OCI-LY1 (cell line): Measurements from ENCODE around the gene GALNT16.

Source experiments
- EZH2 ChIP-seq: fragments of 200-600 bp; sonication (generic), shearing (Covaris generic); IDR thresholded peaks from 2 replicates; pipeline ENCODE4 v1.8.0; 2017; ENCODE audit warnings: borderline replicate concordance, mixed run types, mild to moderate bottlenecking, antibody characterized with exemption, low read length, moderate library complexity, mixed read lengths
- TF ChIP-seq, protein P1 (sequence below): fragments of 200-600 bp; sonication (generic), shearing (Covaris generic); IDR thresholded peaks from 2 replicates; pipeline ENCODE4 v1.5.1; 2017; ENCODE audit warnings: mild to moderate bottlenecking, antibody characterized with exemption, low read length, moderate library complexity, mixed read lengths

DNA sequence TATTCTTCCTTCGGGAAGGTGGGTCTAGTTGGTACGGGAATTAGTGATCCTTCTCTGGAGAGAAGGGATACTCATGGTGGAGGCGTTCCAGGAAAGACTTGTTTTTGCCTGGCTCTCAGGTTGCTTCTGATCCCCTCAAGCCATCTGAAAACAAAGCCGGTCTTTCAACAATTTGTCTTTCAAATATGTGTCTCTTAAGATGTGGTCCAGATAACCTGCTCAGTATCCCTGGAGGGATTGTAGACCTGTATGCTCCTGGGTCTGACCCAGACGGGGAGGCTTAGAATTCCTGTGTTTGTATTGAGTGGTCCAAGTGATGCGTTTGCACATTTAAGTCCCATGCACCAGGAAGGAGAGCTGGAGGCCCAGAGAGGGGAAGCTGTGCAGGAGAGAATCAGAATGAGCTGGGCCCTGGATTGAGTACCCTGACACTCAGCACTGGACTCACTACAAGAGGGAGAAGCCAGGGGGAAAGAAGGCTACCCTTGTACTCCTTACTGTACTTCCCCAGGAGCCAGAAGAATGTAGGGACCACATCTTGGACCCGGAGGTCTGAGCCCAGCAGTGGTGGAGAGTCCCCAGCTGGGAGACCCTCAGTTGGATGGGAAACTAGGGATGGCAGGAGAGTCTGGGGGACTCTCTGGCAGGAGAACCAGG, 97.7 kb downstream of the GALNT16 start:
- no peak for TF ChIP-seq EZH2
- TF ChIP-seq, protein P1, sequence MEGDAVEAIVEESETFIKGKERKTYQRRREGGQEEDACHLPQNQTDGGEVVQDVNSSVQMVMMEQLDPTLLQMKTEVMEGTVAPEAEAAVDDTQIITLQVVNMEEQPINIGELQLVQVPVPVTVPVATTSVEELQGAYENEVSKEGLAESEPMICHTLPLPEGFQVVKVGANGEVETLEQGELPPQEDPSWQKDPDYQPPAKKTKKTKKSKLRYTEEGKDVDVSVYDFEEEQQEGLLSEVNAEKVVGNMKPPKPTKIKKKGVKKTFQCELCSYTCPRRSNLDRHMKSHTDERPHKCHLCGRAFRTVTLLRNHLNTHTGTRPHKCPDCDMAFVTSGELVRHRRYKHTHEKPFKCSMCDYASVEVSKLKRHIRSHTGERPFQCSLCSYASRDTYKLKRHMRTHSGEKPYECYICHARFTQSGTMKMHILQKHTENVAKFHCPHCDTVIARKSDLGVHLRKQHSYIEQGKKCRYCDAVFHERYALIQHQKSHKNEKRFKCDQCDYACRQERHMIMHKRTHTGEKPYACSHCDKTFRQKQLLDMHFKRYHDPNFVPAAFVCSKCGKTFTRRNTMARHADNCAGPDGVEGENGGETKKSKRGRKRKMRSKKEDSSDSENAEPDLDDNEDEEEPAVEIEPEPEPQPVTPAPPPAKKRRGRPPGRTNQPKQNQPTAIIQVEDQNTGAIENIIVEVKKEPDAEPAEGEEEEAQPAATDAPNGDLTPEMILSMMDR = no peak
